Cardiac fibroblast (primary cell): Measurements from ENCODE around the gene TIAL1.
A peak's percentile ranks its signal among the peaks of the same experiment; 100 is the strongest.
"Not testable (repeated sequence)": the region's sequence is repeated elsewhere in the genome, so short reads cannot be mapped to it uniquely, and the experiment has no call there.

ENCODE experiments used
- DNase-seq, 2 donors: peaks; one replicate each; pipeline versions ENCODE4 v3.0.0 to v3.0.0-alpha.2; 2010; ENCODE audit warnings: low read depth in 2 of 2
- H3K4me3 ChIP-seq, 2 donors: replicated peaks in 1 of 2; 1 replicate in 1 of 2; 2 replicates in 1 of 2; pipeline ENCODE4 v1.5.1; 2011; ENCODE audit warnings: low read depth in 2 of 2, low read length in 2 of 2, mild to moderate bottlenecking in 2 of 2, moderate library complexity in 1 of 2
- CTCF ChIP-seq: IDR thresholded peaks from one replicate; pipeline ENCODE4 v1.5.1; 2011; ENCODE audit warnings: low read depth, mild to moderate bottlenecking, low read length, inconsistent platforms

The TIAL1 gene

DNA sequence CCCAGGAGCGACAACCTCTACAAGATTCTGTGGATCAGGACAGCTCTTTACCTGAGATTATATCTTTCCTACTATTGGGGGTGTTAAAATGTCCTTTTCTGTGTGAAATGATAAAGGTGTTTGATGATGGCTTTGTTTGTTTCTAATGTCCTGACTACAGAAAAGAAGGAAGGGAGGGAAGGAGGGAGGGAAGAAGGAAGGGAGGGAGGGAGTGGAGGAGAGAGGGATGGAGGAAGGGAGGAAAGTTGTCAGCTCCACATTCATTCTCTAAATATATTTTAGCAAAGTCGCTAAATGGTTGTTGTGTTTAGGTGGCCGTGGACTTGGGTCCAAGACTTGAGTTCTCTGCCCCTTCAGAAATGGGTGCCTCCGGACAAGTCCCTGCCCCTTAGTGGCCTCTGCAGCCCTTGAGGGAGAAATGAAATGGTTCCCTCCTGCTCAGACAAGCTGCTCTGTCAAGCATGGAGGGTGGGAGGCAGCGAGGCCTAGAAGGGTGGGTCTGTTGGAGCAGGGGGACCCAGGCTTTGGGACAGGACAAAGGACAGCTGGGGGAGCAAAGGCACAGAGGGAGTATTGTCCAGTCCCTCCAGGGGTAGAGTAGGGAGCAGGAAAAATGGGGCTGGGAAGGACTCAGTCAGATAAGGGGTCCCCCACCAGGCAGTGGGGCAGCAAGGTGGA is 58.7 kb downstream of the TIAL1 start:
- TF ChIP-seq CTCF = no peak
- H3K4me3 ChIP-seq = no peak overlapping the region
- no peak for DNase-seq

- no peak for TF ChIP-seq CTCF
- no peak overlapping the region for H3K4me3 ChIP-seq
- DNase-seq = no peak
Measured at GRCh38 chr10:119536508-119537025, 60.2 kb downstream of the TIAL1 start.

- H3K4me3 ChIP-seq = no peak overlapping the region
- no peak for TF ChIP-seq CTCF
- no peak for DNase-seq
Measured at GRCh38 chr10:119535837-119536507, 60.8 kb downstream of the TIAL1 start.

DNA sequence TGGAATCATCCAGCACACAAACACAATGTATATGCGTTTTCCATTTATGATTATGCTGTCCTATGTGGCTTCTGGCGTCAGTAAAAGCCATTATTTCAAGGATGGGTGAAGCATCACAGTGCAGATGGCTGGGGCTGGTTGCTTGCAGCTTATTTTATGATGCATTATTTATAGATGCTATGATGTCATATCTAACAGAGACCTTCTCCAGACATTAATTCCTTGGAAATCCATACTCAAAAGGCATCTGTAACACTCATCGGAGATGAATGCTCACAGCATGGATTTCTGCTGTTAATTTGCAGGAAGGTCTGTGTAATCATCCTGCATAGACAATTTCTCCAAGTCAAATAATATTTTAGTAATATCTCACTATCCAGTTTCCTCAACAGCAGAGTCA is 61.5 kb downstream of the TIAL1 start:
- DNase-seq = no peak
- TF ChIP-seq CTCF = no peak
- no peak overlapping the region for H3K4me3 ChIP-seq

DNA sequence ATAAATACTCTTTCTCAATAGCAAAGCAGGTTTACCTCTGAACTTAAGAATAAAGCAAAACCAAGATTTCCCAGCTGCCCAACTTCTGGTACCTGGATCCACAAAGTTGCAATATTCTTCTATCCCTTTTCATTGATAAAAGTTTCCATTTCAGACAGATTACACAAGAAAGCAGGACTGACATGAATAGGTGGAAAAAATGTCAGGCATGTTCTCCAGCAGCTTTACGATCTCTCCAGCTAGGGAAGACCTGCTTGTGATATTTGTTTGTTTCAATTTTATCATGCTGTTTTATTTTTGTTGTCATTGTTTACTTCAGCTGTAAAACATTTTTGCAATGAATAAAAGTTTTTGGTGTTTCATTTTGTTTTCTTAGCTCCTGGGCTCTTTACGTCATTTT is 63.3 kb downstream of the TIAL1 start:
- DNase-seq = no peak

GRCh38 chr10:119532791-119533190 is 64.0 kb downstream of the TIAL1 start:
- not testable (repeated sequence) for DNase-seq, H3K4me3 ChIP-seq

More for the DNA sequence above, 63.3 kb downstream of the TIAL1 start:
- TF ChIP-seq CTCF = no peak
- H3K4me3 ChIP-seq = no peak overlapping the region

GRCh38 chr10:119532251-119532650 is 64.5 kb downstream of the TIAL1 start:
- not testable (repeated sequence) for DNase-seq

GRCh38 chr10:119531067-119531466 is 65.7 kb downstream of the TIAL1 start:
- H3K4me3 ChIP-seq = no peak overlapping the region
- DNase-seq = no peak
- TF ChIP-seq CTCF = no peak

More at GRCh38 chr10:119532251-119532650, 64.5 kb downstream of the TIAL1 start:
- H3K4me3 ChIP-seq = not testable (repeated sequence)

GRCh38 chr10:119528663-119529237 is 68.0 kb downstream of the TIAL1 start:
- H3K4me3 ChIP-seq = not testable (repeated sequence)
- DNase-seq = peak; percentile 88 to 97
